Ureter (tissue), 1 donor: ENCODE measurements around the gene DRC1. TPM values are rescaled to one million over a fixed set of nuclear protein-coding genes. Genes with fewer than 3 reads are reported as not detected.

Experiments
- DNase-seq: peaks from one replicate; pipeline ENCODE4 v3.0.0-alpha.2; 2020; ENCODE audit warnings: low spot score
- total RNA-seq: library from RNA; stranded (reverse); gene quantifications from one replicate; pipeline ENCODE4 v1.2.4, GENCODE V29; 2023
- donor health status: DM: yes; HTN: yes; CAD: no.

The DRC1 gene
- total RNA-seq, 1 donor from 2014 or later = not detected

GRCh38 chr2:26448651-26449050 is 46.9 kb downstream of the DRC1 start:
- DNase-seq = no peak

- no peak for DNase-seq
Observed at GRCh38 chr2:26449278-26450030, 47.7 kb downstream of the DRC1 start.

- no peak for DNase-seq
Observed at GRCh38 chr2:26450031-26450635, 48.4 kb downstream of the DRC1 start.

GRCh38 chr2:26451700-26452099 is 50.0 kb downstream of the DRC1 start:
- no peak for DNase-seq

GRCh38 chr2:26453421-26454329 is 52.0 kb downstream of the DRC1 start:
- DNase-seq = no peak

- DNase-seq = no peak
Observed at GRCh38 chr2:26454561-26455001, 52.9 kb downstream of the DRC1 start.

GRCh38 chr2:26455037-26455669 is 53.4 kb downstream of the DRC1 start:
- DNase-seq = no peak

- no peak for DNase-seq
Observed at GRCh38 chr2:26455670-26456439, 54.1 kb downstream of the DRC1 start.

- no peak for DNase-seq
Observed at GRCh38 chr2:26456440-26457250, 54.9 kb downstream of the DRC1 start.

- DNase-seq = no peak
Observed at GRCh38 chr2:26457251-26457666, 55.5 kb downstream of the DRC1 start.

GRCh38 chr2:26457695-26458364 is 56.1 kb downstream of the DRC1 start:
- DNase-seq = no peak

GRCh38 chr2:26458365-26459042 is 56.8 kb downstream of the DRC1 start:
- DNase-seq = no peak

GRCh38 chr2:26459991-26460612 is 58.4 kb downstream of the DRC1 start:
- no peak for DNase-seq

GRCh38 chr2:26460613-26461031 is 58.9 kb downstream of the DRC1 start:
- DNase-seq = no peak

- DNase-seq = no peak
Observed at GRCh38 chr2:26461601-26462023, 59.9 kb downstream of the DRC1 start.

- no peak for DNase-seq
Observed at GRCh38 chr2:26462100-26462499, 60.4 kb downstream of the DRC1 start.

GRCh38 chr2:26462511-26463243 is 61.0 kb downstream of the DRC1 start:
- no peak for DNase-seq
